ENCODE data around the gene SCYL2. TPM values are rescaled to one million over a fixed set of nuclear protein-coding genes. Genes with fewer than 3 reads are reported as not detected.
"Not testable (repeated sequence)": the region's sequence is repeated elsewhere in the genome, so short reads cannot be mapped to it uniquely, and the experiment has no call there.

SCYL2 gene
- total and polyA plus RNA-seq, 4 donors, result 10.0 to 32.5 (median 18.9) TPM

DNA sequence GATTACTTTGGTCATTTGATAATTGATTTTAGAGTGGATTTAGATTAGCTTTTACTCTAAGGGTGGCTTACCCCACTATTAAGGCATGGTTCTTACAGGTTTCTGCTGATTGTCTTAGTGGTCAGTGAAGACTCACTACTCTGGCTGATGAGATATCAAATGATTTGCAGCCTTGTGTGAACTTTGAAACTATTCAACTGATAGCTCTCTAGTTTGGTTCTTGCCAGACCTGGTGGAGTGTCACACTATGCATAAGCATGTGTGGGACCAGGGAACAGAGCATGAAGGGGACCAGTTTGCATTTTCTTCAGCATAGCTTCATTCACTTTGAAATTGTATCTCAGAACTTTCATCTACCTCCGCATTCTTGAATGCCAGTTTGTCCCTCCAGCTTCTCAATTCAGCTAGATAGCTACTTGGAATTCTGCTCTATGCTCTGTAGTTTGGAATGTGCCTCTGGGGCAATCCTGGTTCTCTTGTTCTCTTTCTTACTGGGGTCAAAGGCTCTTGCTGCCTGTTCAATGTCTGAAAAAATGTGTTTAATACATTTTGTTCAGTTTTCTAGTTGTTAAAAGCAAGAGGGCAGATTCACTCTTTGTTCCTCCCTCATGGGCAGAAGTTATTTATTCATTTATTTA lies 12.7 kb downstream of the SCYL2 start:
- TF ChIP-seq, protein P1, sequence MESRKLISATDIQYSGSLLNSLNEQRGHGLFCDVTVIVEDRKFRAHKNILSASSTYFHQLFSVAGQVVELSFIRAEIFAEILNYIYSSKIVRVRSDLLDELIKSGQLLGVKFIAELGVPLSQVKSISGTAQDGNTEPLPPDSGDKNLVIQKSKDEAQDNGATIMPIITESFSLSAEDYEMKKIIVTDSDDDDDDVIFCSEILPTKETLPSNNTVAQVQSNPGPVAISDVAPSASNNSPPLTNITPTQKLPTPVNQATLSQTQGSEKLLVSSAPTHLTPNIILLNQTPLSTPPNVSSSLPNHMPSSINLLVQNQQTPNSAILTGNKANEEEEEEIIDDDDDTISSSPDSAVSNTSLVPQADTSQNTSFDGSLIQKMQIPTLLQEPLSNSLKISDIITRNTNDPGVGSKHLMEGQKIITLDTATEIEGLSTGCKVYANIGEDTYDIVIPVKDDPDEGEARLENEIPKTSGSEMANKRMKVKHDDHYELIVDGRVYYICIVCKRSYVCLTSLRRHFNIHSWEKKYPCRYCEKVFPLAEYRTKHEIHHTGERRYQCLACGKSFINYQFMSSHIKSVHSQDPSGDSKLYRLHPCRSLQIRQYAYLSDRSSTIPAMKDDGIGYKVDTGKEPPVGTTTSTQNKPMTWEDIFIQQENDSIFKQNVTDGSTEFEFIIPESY (IDR thresholded peaks at IDR 0.05), result no peak
- TF ChIP-seq EGR1 (IDR thresholded peaks at IDR 0.05; ENCODE audit: low read depth in 2 of 2), result no peak
- TF ChIP-seq YY1 (IDR thresholded peaks at IDR 0.05), result peak; percentile 14
- TF ChIP-seq SP1 (IDR thresholded peaks at IDR 0.05), result no peak
- peak; percentile 55 to 79 for TF ChIP-seq HNF4A (conservative IDR thresholded peaks at IDR 0.05)
- peak in 1 of 2 donors; percentile 11 for TF ChIP-seq RXRA (IDR thresholded peaks at IDR 0.05)
- Histone ChIP-seq H3K9ac (ENCODE audit: low read depth in 1 of 2, low read length in 2 of 2) (no peak overlapping the region), H3K4me1 (ENCODE audit: control insufficient read depth in 4 of 4, insufficient read depth in 4 of 4, low read length in 3 of 4) (peaks cover 1 to 14% (median 10%) of the 10 kb centered on the region in 4 donors), H3K9me3 (ENCODE audit: control insufficient read depth in 4 of 4, low read length in 3 of 4) (no peaks in the 10 kb centered on the region), H3K27ac (ENCODE audit: low read depth in 1 of 2, low read length in 2 of 2) (no peak overlapping the region), H3K27me3 (ENCODE audit: control insufficient read depth in 4 of 4, insufficient read depth in 4 of 4, low read length in 3 of 4) (no peaks in the 10 kb centered on the region), H3K36me3 (ENCODE audit: control insufficient read depth in 4 of 4, insufficient read depth in 3 of 4, low read depth in 1 of 4, low read length in 3 of 4) (peaks cover 0 to 3% (median 0%) of the 10 kb centered on the region in 4 donors), H3K4me3 (ENCODE audit: low read depth in 1 of 3, low read length in 3 of 3) (no peak overlapping the region)
- DNase-seq (ENCODE audit: low spot score), result no peak
- WGBS, result 56% methylated on average over 1 of the region's 1 CpG

DNA sequence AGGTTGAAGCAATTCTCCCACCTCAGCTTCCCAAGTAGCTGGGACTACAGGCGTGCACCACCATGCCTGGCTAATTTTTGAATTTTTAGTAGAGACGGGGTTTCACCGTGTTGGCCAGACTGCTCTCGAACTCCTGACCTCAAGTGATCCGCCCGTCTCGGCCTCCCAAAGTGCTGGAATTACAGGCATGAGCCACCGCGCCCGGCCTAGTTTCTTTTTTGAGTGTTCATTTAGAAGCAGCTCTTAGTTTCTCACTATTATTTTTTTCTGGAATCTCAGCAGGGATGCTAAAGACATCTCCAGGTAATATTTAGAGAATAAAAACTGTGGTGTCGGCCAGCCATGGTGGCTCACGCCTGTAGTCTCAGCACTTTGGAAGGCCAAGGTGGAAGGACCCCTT lies 17.6 kb downstream of the SCYL2 start:
- not testable (repeated sequence) for H3K27ac ChIP-seq (ENCODE audit: low read depth in 1 of 2, low read length in 2 of 2); H3K4me3 ChIP-seq (ENCODE audit: low read depth in 1 of 3, low read length in 3 of 3); H3K27me3 ChIP-seq (ENCODE audit: control insufficient read depth in 4 of 4, insufficient read depth in 4 of 4, low read length in 3 of 4); H3K4me1 ChIP-seq (ENCODE audit: control insufficient read depth in 4 of 4, insufficient read depth in 4 of 4, low read length in 3 of 4); H3K9ac ChIP-seq (ENCODE audit: low read depth in 1 of 2, low read length in 2 of 2); H3K9me3 ChIP-seq (ENCODE audit: control insufficient read depth in 4 of 4, low read length in 3 of 4); H3K36me3 ChIP-seq (ENCODE audit: control insufficient read depth in 4 of 4, insufficient read depth in 3 of 4, low read depth in 1 of 4, low read length in 3 of 4); DNase-seq (ENCODE audit: low spot score)
- WGBS, result 97% methylated on average over 12 of the region's 12 CpGs

DNA sequence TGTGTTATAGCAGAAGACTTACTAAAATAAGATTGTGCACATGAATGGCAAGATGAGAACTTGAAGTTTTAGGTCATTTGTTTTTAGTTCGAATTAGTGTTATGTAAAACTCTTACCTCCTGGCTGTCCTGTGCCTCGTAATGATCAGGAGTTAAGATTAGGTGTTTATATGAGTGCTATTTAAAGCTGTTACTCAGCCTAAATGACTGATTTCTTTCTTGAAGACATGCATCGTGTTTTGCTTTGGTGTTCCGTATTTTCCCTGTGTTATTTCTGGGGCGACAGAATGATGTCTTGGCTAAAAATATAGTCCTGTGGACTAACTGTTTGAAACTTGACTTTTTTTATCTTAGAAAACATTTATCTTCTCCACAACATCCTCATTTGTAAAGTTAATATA lies 22.1 kb downstream of the SCYL2 start:
- TF ChIP-seq, protein P2, sequence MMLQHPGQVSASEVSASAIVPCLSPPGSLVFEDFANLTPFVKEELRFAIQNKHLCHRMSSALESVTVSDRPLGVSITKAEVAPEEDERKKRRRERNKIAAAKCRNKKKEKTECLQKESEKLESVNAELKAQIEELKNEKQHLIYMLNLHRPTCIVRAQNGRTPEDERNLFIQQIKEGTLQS (IDR thresholded peaks at IDR 0.05), result no peak
- TF ChIP-seq YY1 (IDR thresholded peaks at IDR 0.05) (no peak), FOXA1 (IDR thresholded peaks at IDR 0.05) (no peak), FOXA2 (IDR thresholded peaks at IDR 0.05) (no peak), RAD21 (IDR thresholded peaks at IDR 0.05) (no peak), HNF4G (IDR thresholded peaks at IDR 0.05) (no peak), NR2F2 (IDR thresholded peaks at IDR 0.05) (no peak), TAF1 (conservative IDR thresholded peaks at IDR 0.05) (no peak), JUND (IDR thresholded peaks at IDR 0.05) (no peak), HNF4A (conservative IDR thresholded peaks at IDR 0.05) (no peak), EGR1 (IDR thresholded peaks at IDR 0.05; ENCODE audit: low read depth in 2 of 2) (no peak), SP1 (IDR thresholded peaks at IDR 0.05) (no peak), GABPA (IDR thresholded peaks at IDR 0.05 in 1 of 2, conservative IDR thresholded peaks at IDR 0.05 in 1 of 2) (no peak)
- TF ChIP-seq, protein P1 (IDR thresholded peaks at IDR 0.05), result no peak
- TF ChIP-seq, protein P3, sequence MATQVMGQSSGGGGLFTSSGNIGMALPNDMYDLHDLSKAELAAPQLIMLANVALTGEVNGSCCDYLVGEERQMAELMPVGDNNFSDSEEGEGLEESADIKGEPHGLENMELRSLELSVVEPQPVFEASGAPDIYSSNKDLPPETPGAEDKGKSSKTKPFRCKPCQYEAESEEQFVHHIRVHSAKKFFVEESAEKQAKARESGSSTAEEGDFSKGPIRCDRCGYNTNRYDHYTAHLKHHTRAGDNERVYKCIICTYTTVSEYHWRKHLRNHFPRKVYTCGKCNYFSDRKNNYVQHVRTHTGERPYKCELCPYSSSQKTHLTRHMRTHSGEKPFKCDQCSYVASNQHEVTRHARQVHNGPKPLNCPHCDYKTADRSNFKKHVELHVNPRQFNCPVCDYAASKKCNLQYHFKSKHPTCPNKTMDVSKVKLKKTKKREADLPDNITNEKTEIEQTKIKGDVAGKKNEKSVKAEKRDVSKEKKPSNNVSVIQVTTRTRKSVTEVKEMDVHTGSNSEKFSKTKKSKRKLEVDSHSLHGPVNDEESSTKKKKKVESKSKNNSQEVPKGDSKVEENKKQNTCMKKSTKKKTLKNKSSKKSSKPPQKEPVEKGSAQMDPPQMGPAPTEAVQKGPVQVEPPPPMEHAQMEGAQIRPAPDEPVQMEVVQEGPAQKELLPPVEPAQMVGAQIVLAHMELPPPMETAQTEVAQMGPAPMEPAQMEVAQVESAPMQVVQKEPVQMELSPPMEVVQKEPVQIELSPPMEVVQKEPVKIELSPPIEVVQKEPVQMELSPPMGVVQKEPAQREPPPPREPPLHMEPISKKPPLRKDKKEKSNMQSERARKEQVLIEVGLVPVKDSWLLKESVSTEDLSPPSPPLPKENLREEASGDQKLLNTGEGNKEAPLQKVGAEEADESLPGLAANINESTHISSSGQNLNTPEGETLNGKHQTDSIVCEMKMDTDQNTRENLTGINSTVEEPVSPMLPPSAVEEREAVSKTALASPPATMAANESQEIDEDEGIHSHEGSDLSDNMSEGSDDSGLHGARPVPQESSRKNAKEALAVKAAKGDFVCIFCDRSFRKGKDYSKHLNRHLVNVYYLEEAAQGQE (IDR thresholded peaks at IDR 0.05), result no peak
- TF ChIP-seq, protein P4, sequence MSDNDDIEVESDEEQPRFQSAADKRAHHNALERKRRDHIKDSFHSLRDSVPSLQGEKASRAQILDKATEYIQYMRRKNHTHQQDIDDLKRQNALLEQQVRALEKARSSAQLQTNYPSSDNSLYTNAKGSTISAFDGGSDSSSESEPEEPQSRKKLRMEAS (IDR thresholded peaks at IDR 0.05), result no peak
- Histone ChIP-seq H3K4me1 (ENCODE audit: control insufficient read depth in 4 of 4, insufficient read depth in 4 of 4, low read length in 3 of 4) (no peaks in the 10 kb centered on the region), H3K9me3 (ENCODE audit: control insufficient read depth in 4 of 4, low read length in 3 of 4) (no peaks in the 10 kb centered on the region), H3K36me3 (ENCODE audit: control insufficient read depth in 4 of 4, insufficient read depth in 3 of 4, low read depth in 1 of 4, low read length in 3 of 4) (peaks cover 0 to 20% (median 6%) of the 10 kb centered on the region in 4 donors), H3K27me3 (ENCODE audit: control insufficient read depth in 4 of 4, insufficient read depth in 4 of 4, low read length in 3 of 4) (no peaks in the 10 kb centered on the region), H3K27ac (ENCODE audit: low read depth in 1 of 2, low read length in 2 of 2) (no peak overlapping the region), H3K4me3 (ENCODE audit: low read depth in 1 of 3, low read length in 3 of 3) (no peak overlapping the region), H3K9ac (ENCODE audit: low read depth in 1 of 2, low read length in 2 of 2) (no peak overlapping the region)
- WGBS, result 94% methylated on average over 5 of the region's 5 CpGs
- no peak for DNase-seq (ENCODE audit: low spot score)

All from liver (tissue), 9 donors.